ENCODE measurements around the gene MRPL21. TPM values are rescaled to one million over a fixed set of nuclear protein-coding genes. Genes with fewer than 3 reads are reported as not detected.

MRPL21 gene
- total RNA-seq, 6 experiments from 2014 or later, result 18.8 to 50.4 (median 26.0) TPM

- intact Hi-C loops (cut with DNase I), result no loop called here
- Histone ChIP-seq H3K4me1 (peaks cover 5 to 19% (median 11%) of the 10 kb centered on the region in 4 donors), H3K27ac (no peak overlapping the region), H3K27me3 (no peaks in the 10 kb centered on the region), H3K9me3 (no peaks in the 10 kb centered on the region), H3K36me3 (no peaks in the 10 kb centered on the region), H3K4me3 (peak overlapping the region; percentile 31 to 45 (median 35))
- TF ChIP-seq CTCF (IDR thresholded peaks at IDR 0.05) (no peak), POLR2A (IDR thresholded peaks at IDR 0.05) (no peak)
- DNase-seq, result no peak
- no peak for ATAC-seq
- WGBS (ENCODE audit: insufficient coverage, low coverage, low lambda C conversion rate, missing lambda C conversion rate), result 40% methylated on average over 23 of the region's 42 CpGs
Measured at GRCh38 chr11:68854273-68854958, 49.2 kb downstream of the MRPL21 start.

GRCh38 chr11:68852628-68853027 is 51.0 kb downstream of the MRPL21 start:
- intact Hi-C loops (cut with DNase I), result no loop called here
- WGBS (ENCODE audit: insufficient coverage, low coverage, low lambda C conversion rate, missing lambda C conversion rate), result 80% methylated on average over 5 of the region's 8 CpGs
- Histone ChIP-seq H3K27ac (no peak overlapping the region), H3K27me3 (no peaks in the 10 kb centered on the region), H3K9me3 (no peaks in the 10 kb centered on the region), H3K4me3 (no peak overlapping the region), H3K4me1 (peaks cover 0 to 12% (median 6%) of the 10 kb centered on the region in 4 donors), H3K36me3 (no peaks in the 10 kb centered on the region)
- DNase-seq (no peak), ATAC-seq (no peak)
- TF ChIP-seq POLR2A (IDR thresholded peaks at IDR 0.05), result no peak
- no peak for TF ChIP-seq CTCF (IDR thresholded peaks at IDR 0.05)

GRCh38 chr11:68848429-68848828 is 55.2 kb downstream of the MRPL21 start:
- intact Hi-C loops (cut with DNase I), result no loop called here
- DNase-seq, result no peak
- Histone ChIP-seq H3K36me3 (no peaks in the 10 kb centered on the region), H3K27me3 (no peaks in the 10 kb centered on the region), H3K9me3 (no peaks in the 10 kb centered on the region), H3K27ac (peak overlapping the region in 1 of 3 donors; percentile 10), H3K4me1 (peaks cover 0 to 32% (median 14%) of the 10 kb centered on the region in 4 donors), H3K4me3 (no peak overlapping the region)
- 86% methylated on average over 15 of the region's 15 CpGs for WGBS (ENCODE audit: insufficient coverage, low coverage, low lambda C conversion rate, missing lambda C conversion rate)
- no peak for ATAC-seq
- no peak for TF ChIP-seq POLR2A (IDR thresholded peaks at IDR 0.05)
- TF ChIP-seq CTCF (IDR thresholded peaks at IDR 0.05), result no peak

- ATAC-seq, result no peak
- no peaks in the 10 kb centered on the region for H3K36me3 ChIP-seq
- TF ChIP-seq CTCF (IDR thresholded peaks at IDR 0.05) (no peak), POLR2A (IDR thresholded peaks at IDR 0.05) (no peak)
- no peak for DNase-seq
- intact Hi-C loops (cut with DNase I), result no loop called here
- H3K27ac ChIP-seq, result peak overlapping the region in 2 of 3 donors; percentile 15 to 95
- 56% methylated on average over 4 of the region's 4 CpGs for WGBS (ENCODE audit: insufficient coverage, low coverage, low lambda C conversion rate, missing lambda C conversion rate)
- H3K4me1 ChIP-seq, result peaks cover 0 to 40% (median 15%) of the 10 kb centered on the region in 4 donors
- no peak overlapping the region for H3K4me3 ChIP-seq
- no peaks in the 10 kb centered on the region for H3K27me3 ChIP-seq
- H3K9me3 ChIP-seq, result no peaks in the 10 kb centered on the region
Measured at GRCh38 chr11:68847395-68847794, 56.2 kb downstream of the MRPL21 start.
